ENCODE results near the gene DNER.
"Not testable (repeated sequence)": the region's sequence is repeated elsewhere in the genome, so short reads cannot be mapped to it uniquely, and the experiment has no call there.

Gene DNER

DNA sequence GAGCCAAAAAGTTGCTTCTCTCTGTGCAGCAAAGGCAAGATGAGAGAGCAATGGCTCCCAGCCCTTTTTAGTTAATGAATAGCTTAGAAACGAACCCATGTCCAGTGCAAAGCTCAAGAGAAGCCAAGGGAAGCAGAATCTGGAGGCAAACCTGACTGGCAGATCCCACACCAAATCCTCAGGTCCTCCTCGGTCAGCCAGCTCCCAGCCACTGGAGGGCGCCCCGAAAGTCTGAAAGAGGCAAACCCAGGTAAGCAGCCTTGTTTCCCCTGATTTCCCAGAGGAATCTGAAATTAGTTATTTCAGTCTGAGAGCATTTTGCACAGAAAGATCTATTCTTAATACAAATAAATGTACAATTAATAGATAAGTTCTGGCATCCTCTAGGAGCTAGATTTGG is 372.0 kb downstream of the DNER start:
- CTCF ChIA-PET = no interaction called here
- TF ChIP-seq, protein P1, sequence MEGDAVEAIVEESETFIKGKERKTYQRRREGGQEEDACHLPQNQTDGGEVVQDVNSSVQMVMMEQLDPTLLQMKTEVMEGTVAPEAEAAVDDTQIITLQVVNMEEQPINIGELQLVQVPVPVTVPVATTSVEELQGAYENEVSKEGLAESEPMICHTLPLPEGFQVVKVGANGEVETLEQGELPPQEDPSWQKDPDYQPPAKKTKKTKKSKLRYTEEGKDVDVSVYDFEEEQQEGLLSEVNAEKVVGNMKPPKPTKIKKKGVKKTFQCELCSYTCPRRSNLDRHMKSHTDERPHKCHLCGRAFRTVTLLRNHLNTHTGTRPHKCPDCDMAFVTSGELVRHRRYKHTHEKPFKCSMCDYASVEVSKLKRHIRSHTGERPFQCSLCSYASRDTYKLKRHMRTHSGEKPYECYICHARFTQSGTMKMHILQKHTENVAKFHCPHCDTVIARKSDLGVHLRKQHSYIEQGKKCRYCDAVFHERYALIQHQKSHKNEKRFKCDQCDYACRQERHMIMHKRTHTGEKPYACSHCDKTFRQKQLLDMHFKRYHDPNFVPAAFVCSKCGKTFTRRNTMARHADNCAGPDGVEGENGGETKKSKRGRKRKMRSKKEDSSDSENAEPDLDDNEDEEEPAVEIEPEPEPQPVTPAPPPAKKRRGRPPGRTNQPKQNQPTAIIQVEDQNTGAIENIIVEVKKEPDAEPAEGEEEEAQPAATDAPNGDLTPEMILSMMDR (IDR thresholded peaks at IDR 0.05; ENCODE audit: insufficient read depth, low read length, missing control alignments) = no peak
- no peak overlapping the region for H3K4me3 ChIP-seq (ENCODE audit: low read depth, low read length)
- POLR2A ChIA-PET = no interaction called here
- no peak for DNase-seq (ENCODE audit: low read depth, low spot score)

DNA sequence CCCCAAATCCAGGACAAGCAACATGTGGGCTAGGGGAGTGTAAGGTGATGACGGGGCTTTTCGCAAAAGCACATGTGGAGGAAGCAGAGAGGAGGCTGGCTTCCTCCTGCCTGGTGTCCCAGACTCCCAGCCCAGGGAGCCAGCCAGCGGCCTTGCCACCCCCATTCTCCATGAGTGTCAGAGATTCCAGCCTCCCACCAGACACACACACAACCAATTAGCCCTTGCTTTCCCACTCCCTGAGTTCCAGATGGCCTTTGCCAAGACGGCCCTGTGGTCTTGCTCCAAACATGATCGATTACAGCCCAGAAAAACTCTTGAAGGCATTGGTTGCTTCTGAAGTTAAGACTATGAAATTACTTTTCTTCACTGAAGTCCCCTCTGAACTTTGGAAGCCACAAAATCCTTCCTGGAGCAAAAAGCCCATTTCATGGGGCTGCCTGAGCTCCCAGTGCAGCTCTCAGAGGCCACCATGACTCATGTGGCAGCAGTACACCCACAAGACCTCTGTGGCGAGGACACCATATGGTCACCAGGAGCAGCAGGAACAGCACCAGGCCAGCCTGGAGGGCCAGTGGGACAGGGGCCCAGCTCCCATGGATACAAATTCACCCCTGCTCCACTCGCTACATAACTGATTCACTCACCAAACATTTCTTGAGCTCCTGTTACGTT is 374.1 kb downstream of the DNER start:
- CTCF ChIA-PET = no interaction called here
- DNase-seq (ENCODE audit: low read depth, low spot score) = no peak
- H3K4me3 ChIP-seq (ENCODE audit: low read depth, low read length) = no peak overlapping the region
- POLR2A ChIA-PET = no interaction called here
- TF ChIP-seq, protein P1 (IDR thresholded peaks at IDR 0.05; ENCODE audit: insufficient read depth, low read length, missing control alignments) = no peak

DNA sequence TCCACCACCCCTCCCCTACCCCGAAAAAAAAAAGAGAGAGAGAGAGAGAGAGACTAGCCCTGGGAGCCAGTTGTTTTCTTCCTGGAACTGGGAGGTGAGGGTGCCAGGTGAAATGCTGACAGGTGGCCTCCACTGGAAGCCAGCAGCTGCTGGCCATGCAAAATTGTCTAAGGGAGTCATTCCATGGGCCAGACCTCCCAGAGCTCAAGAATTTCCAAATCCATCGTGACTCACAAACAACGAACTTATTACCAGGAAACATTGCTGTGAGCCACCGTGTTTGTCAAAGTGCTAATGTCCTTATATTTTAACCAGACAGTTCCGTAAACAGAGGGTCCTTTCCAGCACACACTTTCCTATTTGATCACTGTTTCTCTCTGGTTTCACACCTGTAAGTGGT is 374.7 kb downstream of the DNER start:
- CTCF ChIA-PET = no interaction called here
- TF ChIP-seq, protein P1 (IDR thresholded peaks at IDR 0.05; ENCODE audit: insufficient read depth, low read length, missing control alignments) = no peak
- no peak overlapping the region for H3K4me3 ChIP-seq (ENCODE audit: low read depth, low read length)
- no peak for DNase-seq (ENCODE audit: low read depth, low spot score)
- POLR2A ChIA-PET = no interaction called here

DNA sequence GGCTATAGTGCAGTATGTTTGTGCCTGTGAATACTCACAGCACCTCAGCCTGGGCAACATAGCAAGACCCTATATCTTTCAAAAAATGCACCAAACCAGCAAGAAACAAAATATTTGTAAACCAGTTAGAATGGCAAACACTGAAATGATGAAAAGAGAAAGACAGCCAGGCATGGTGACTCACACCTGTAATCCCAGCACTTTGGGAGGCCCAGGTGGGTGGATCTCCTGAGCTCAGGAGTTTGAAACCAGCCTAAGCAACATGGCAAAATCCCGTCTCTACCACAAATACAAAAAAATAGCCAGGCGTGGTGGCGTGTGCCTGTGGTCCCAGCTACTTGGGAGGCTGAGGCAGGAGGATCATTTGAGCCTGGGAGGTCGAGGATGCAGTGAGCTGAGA is 375.2 kb downstream of the DNER start:
- H3K4me3 ChIP-seq (ENCODE audit: low read depth, low read length); DNase-seq (ENCODE audit: low read depth, low spot score); POLR2A ChIA-PET; CTCF ChIA-PET: not testable (repeated sequence)

DNA sequence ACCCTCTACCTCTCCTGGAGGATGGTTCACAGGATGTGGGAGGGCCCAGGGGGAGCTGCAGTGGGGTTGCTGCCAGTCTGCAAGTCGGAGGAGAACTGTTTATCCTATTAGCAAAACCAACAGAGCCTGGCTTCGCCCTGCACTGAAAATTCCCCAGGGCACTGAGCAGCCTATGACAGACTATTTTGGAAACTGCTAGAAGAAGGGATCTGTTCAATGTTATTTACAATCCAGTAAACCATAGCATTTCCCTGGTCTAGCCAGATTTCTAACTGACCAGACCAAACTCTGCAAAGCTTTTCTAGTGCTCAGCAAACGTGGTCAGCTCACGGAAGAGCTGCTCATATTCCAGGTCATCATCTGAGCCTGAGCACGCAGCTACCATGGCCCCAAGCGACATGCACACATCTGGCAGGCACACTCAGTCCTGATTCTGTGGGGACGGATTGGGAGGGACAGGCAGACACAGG is 378.4 kb downstream of the DNER start:
- no peak for DNase-seq (ENCODE audit: low read depth, low spot score)
- ChIA-PET POLR2A (no interaction called here), CTCF (no interaction called here)
- H3K4me3 ChIP-seq (ENCODE audit: low read depth, low read length) = no peak overlapping the region
- TF ChIP-seq, protein P1 (IDR thresholded peaks at IDR 0.05; ENCODE audit: insufficient read depth, low read length, missing control alignments) = no peak

DNA sequence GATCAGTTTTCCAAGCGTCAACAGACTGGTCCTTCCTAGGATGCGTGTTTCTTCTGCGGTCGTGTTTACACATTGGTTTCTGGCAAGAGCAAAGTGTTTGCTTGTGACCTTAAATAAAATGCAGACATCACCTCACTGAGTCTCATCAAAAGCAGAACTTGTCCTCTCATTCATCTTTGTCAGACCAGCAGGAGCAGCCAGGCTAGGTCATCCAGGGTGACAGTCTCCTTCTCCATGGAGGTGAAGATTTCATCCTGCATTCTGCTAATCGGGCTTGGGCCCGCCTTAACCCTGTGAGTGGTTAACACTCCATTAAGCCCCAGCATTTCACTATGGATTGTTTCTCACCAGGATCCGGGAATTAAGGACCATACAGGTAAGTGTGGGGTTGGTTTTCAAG is 379.0 kb downstream of the DNER start:
- DNase-seq (ENCODE audit: low read depth, low spot score) = no peak
- ChIA-PET CTCF (no interaction called here), POLR2A (no interaction called here)
- TF ChIP-seq, protein P1 (IDR thresholded peaks at IDR 0.05; ENCODE audit: insufficient read depth, low read length, missing control alignments) = no peak
- no peak overlapping the region for H3K4me3 ChIP-seq (ENCODE audit: low read depth, low read length)

DNA sequence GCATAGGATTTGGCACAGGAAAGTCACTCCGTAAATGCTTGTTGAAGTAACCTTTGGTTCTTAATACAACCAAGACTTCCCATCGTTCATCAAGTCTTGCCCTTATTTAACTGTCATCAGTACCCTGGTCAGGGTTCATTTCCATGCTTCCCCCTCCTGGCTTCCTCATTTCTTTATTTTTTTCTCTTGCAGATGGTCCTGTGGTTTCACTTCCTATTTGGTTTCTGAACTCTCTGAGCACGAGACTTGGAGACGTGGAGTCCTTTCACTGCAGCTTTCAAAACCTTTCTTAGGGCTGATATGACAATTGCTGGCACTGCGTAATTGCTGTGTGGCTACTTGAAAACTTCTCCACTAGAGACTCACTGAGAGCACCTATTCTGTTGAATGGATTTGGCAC is 383.4 kb downstream of the DNER start:
- DNase-seq (ENCODE audit: low read depth, low spot score) = no peak
- TF ChIP-seq, protein P1 (IDR thresholded peaks at IDR 0.05; ENCODE audit: insufficient read depth, low read length, missing control alignments) = no peak
- POLR2A ChIA-PET = no interaction called here
- CTCF ChIA-PET = no interaction called here
- H3K4me3 ChIP-seq (ENCODE audit: low read depth, low read length) = no peak overlapping the region
